HT1080 (cell line): ENCODE results near the gene RPS27A. TPM values are rescaled to one million over a fixed set of nuclear protein-coding genes. Genes with fewer than 3 reads are reported as not detected.
"Not testable (repeated sequence)": the region's sequence is repeated elsewhere in the genome, so short reads cannot be mapped to it uniquely, and the experiment has no call there.

ENCODE experiments used
- DNase-seq: peaks from one replicate; pipeline ENCODE4 v3.0.0-alpha.2; 2015; ENCODE audit warnings: low read depth
- total RNA-seq: library from RNA; depleted of rRNA; stranded (reverse); fragments of >200 nt; shearing (Covaris generic); gene quantifications from 2 replicates; pipeline ENCODE4 v1.2.3, GENCODE V29; 2014

The RPS27A gene
- total RNA-seq, 1 experiment from 2014 or later: 1,089 TPM

DNA sequence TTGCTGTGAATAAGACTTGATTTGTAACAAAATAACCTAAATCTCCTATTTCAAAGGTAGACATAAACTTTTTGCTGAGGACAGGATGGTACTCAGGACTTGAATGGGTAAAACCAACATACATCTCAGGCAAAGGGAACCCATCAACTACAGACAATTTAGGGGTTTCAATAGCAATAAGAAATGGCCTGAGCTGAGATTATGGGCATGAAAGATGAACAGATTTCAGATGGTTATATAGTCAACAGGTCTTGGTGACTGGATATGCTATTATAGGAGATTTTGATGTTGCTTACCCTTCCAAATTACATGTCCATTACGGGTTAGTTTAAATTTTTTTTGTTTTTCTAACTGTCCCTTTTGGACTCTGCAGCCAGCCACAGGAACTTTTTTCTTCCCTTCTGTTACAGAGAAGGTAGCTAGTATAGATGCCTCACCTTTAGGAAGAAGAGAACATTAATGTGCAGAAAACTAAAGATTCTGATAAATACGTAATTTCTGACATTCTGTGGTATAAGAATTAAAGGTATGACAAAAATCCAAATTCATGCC is 4.6 kb downstream of the RPS27A start:
- DNase-seq: no peak

GRCh38 chr2:55239656-55240222 is 7.3 kb downstream of the RPS27A start:
- no peak for DNase-seq

DNA sequence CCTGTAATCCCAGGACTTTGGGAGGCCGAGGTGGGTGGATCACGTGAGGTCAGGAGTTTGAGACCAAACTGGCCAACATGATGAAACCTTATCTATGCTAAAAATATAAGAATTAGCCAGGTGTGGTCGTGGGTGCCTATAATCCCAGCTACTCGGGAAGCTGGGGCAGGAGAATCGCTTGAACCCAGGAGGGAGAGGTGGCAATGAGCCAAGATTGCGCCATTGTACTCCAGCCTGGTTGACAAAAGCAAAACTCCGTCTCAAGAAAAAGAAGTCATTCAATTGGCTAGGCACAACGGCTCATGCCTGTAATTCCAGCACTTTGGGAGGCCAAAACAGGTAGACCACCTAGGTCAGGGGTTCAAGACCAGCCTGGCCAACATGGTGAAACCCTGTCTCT is 9.1 kb downstream of the RPS27A start:
- DNase-seq: not testable (repeated sequence)

GRCh38 chr2:55242617-55243016 is 10.1 kb downstream of the RPS27A start:
- DNase-seq: no peak

DNA sequence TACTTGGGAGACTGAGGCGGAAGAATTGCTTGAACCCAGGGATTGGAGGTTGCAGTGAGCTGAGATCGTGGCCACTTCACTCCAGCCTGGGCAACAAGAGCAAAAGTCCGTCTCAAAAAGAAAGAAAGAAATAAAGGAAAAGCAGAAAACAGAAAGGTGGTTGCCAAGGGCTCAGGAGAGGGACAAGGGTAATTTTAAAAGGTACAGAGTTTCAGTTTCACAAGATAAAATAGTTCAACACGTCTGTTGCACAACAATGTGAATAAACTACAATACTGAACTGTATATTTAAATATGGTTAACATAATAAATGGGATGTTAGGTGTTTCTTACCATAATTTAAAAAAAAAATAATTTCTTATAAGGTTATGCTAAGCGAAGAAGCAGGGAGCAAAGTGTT is 12.9 kb downstream of the RPS27A start:
- DNase-seq: no peak

GRCh38 chr2:55247025-55247424 is 14.5 kb downstream of the RPS27A start:
- DNase-seq: no peak

GRCh38 chr2:55252832-55253231 is 20.3 kb downstream of the RPS27A start:
- no peak for DNase-seq

GRCh38 chr2:55259586-55259985 is 27.1 kb downstream of the RPS27A start:
- DNase-seq: not testable (repeated sequence)

DNA sequence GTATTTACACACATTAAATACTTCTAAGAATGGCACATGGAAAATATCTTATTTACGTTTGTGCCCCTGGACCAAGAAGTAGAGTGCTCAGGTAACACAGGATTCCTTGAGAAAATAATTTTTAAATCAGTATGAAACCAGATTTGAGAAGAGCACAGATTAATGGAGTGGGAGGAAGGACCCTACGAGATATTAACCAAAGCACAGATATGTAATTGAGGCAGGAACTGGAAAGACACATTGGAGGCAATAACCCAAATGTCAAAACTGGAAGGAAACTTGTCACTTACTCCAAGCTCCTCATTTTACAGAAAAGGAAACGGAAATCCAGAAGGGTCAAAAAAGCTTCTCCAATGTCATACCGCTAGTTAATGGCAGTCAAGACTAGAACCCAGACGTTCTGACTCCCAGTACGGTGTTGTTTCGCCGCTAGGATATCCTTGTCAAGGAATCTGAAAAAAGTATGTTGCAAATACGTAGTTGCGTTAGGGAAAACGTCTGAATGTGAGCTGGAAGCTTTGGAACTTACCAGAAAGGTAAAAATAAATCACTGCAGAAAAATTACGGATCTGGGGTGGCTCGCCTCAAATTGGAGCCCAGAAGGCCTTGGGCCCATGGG is 35.9 kb downstream of the RPS27A start:
- no peak for DNase-seq

GRCh38 chr2:55268907-55269644 is 36.6 kb downstream of the RPS27A start, which contains the start of gene MTIF2:
TSS of gene MTIF2 (minus strand) at chr2:55269231. CDS start at chr2:55263858, 5,373 bp downstream.
- DNase-seq: peak; percentile 94

GRCh38 chr2:55269645-55269990 is 37.1 kb downstream of the RPS27A start:
- peak; percentile 6 for DNase-seq

GRCh38 chr2:55274346-55274745 is 41.9 kb downstream of the RPS27A start:
- DNase-seq: not testable (repeated sequence)

DNA sequence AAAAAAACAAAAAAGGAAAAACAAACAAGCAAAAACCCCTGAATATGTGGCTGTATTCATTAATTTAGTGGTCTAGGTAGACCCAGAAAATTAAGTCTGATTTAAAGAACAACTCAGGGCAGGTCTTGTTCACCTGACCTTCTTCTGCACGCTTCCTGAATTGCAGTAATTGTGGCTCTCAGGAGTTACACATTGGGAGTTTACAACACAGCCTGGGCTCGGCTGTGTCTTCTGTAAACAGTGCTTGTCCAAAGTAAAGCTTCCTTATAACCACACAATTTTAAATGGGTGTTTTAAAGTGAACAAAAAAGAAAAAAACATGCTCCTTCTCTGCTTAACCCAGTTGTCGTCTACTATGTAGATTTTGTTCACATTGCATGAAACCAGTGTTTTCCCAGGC is 44.8 kb downstream of the RPS27A start:
- no peak for DNase-seq

DNA sequence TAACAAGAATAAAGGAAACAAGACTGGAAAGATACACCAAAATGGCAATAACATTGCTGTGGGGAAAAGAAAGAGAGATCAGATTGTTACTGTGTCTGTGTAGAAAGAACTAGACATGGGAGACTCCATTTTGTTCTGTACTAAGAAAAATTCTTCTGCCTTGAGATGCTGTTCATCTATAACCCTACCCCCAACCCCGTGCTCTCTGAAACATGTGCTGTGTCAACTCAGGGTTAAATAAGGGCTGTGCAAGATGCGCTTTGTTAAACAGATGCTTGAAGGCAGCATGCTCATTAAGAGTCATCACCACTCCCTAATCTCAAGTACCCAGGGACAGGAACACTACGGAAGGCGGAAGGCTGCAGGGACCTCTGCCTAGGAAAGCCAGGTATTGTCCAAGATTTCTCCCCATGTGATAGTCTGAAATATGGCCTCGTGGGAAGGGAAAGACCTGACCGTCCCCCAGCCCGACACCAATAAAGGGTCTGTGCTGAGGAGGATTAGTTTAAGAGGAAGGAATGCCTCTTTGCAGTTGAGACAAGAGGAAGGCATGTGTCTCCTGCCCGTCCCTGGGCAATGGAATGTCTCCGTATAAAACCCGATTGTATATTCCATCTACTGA is 46.8 kb downstream of the RPS27A start:
- not testable (repeated sequence) for DNase-seq

DNA sequence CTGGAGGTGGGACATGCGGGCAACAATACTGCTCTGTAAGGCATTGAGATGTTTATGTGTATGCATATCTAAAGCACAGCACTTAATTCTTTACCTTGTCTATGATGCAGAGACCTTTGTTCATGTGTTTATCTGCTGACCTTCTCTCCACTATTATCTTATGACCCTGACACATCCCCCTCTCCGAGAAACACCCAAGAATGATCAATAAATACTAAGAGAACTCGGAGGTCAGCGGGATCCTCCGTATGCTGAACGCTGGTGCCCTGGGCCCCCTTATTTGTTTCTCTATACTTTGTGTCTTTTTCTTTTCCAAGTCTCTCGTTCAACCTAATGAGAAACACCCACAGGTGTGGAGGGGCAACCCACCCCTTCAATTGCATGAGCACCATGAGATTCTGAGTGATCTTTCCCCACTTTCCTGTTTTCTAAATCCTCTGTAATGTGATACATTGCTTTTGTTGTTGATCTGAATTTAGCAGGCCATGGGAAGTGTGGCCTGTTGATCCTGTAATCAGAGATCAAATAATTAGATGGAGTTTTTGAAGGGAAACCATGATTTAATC is 47.5 kb downstream of the RPS27A start:
- not testable (repeated sequence) for DNase-seq

- not testable (repeated sequence) for DNase-seq
Observed at GRCh38 chr2:55280851-55281546, 48.5 kb downstream of the RPS27A start.

DNA sequence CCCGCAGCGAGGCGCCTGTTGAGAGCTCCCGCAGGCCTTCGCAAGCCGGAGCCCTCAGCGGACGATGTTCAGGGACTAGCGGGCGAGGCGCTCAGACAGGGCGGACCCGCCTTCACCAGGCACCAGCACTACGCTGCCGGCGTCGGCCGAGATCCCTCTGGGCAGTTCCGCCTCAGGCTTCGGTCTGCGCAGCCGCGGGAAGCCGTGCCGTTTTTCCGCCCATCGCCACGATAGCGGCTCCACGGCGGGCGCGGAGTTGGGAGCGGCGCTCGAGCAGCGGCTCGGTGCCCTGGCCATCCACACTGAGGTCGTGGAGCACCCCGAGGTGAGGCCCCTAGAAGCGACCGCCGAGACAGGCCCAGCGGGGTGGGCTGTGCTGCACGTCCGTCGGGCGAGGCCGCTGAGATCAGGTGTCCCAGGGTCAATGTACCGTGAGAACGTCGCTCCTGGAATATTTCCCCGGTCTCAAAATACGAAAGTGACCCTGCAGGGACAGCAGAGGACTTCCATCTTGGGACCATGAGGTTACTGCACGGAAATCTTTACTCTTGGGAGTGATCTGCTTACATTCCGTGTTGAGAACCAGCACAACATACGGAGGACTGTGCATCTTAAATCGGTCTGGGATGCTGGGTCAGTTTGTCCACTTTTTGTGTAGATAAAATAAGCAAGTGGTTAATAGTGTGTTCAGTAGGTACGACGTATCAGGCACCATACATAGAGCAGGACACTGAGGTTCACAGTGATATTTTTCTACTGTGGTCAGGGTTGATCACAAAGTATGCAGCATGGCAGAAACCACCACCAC is 49.8 kb downstream of the RPS27A start:
- peak; percentile 72 for DNase-seq

DNA sequence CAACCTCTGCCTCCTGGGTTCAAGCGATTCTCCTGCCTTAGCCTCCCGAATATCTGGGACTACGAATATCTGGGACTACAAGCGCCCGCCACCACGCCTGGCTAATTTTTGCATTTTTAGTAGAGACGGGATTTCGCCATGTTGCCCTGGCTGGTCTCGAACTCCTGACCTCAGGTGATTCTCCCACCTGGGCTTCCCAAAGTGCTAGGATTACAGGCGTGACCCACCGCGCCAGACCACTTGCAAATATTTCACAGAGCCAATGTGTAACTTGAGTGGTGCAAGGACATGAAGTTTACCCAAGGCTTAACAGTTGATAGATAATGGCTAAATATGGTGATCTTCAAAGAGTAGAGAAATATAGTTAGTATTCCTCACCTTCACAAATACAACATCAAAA is 50.6 kb downstream of the RPS27A start:
- DNase-seq: no peak
